Measurements from ENCODE around the gene STAB2.

- no peak for TF ChIP-seq CTCF (IDR thresholded peaks at IDR 0.05; ENCODE audit: low read length)
- TF ChIP-seq EZH2 (IDR thresholded peaks at IDR 0.05; ENCODE audit: borderline replicate concordance, low read length), result no peak
These were observed 48.7 kb upstream of the STAB2 start for GRCh38 chr12:103538397-103538796.
